Stimulated activated CD8-positive, alpha-beta memory T cell treated with anti-CD3 and anti-CD28 coated beads, Interleukin-7, amount 100 ng/mL, for 48 hours (primary cell): ENCODE measurements around the gene TMC8.
"Not testable (repeated sequence)": the region's sequence is repeated elsewhere in the genome, so short reads cannot be mapped to it uniquely, and the experiment has no call there.

Experiments used
- DNase-seq, 2 donors: peaks; one replicate each; pipeline ENCODE4 v3.0.0-alpha.2; 2020; ENCODE audit warnings: low read depth in 1 of 2; ENCODE audit errors: extremely low read depth in 1 of 2

TMC8 gene

GRCh38 chr17:78130437-78131101 is at the start of gene TMC8:
Gene TMC8 (plus strand): TSS chr17:78130771. CDS start chr17:78131589, 818 bp downstream.
- peak in 1 of 2 donors; percentile 76 for DNase-seq

- DNase-seq = no peak
Observed at GRCh38 chr17:78081551-78081950, 49.0 kb upstream of the TMC8 start.

- DNase-seq = not testable (repeated sequence)
Observed at GRCh38 chr17:78082355-78082872, 48.2 kb upstream of the TMC8 start.

GRCh38 chr17:78082988-78083387 is 47.6 kb upstream of the TMC8 start:
- no peak for DNase-seq

- DNase-seq = no peak
Observed at GRCh38 chr17:78086740-78087139, 43.8 kb upstream of the TMC8 start.

- DNase-seq = no peak
Observed at GRCh38 chr17:78088529-78088928, 42.0 kb upstream of the TMC8 start.

GRCh38 chr17:78089576-78090281 is 40.8 kb upstream of the TMC8 start:
- DNase-seq = no peak

- DNase-seq = no peak
Observed at GRCh38 chr17:78092794-78093324, 37.7 kb upstream of the TMC8 start.

GRCh38 chr17:78095035-78095434 is 35.5 kb upstream of the TMC8 start:
- no peak for DNase-seq

GRCh38 chr17:78096093-78096492 is 34.5 kb upstream of the TMC8 start:
- DNase-seq = no peak

- no peak for DNase-seq
Observed at GRCh38 chr17:78101112-78101511, 29.5 kb upstream of the TMC8 start.

GRCh38 chr17:78101542-78101941 is 29.0 kb upstream of the TMC8 start:
- no peak for DNase-seq

- no peak for DNase-seq
Observed at GRCh38 chr17:78103311-78103710, 27.3 kb upstream of the TMC8 start.

- DNase-seq = no peak
Observed at GRCh38 chr17:78104540-78104941, 26.0 kb upstream of the TMC8 start.

GRCh38 chr17:78105101-78105500 is 25.5 kb upstream of the TMC8 start:
- no peak for DNase-seq

- DNase-seq = no peak
Observed at GRCh38 chr17:78105551-78105950, 25.0 kb upstream of the TMC8 start.

- DNase-seq = no peak
Observed at GRCh38 chr17:78106211-78106610, 24.4 kb upstream of the TMC8 start.

- DNase-seq = no peak
Observed at GRCh38 chr17:78107457-78107856, 23.1 kb upstream of the TMC8 start.

GRCh38 chr17:78107976-78108725 is 22.4 kb upstream of the TMC8 start:
- DNase-seq = no peak

GRCh38 chr17:78108726-78109488 is 21.7 kb upstream of the TMC8 start:
- no peak for DNase-seq

- no peak for DNase-seq
Observed at GRCh38 chr17:78109489-78109761, 21.1 kb upstream of the TMC8 start.
